HEK293T (cell line): ENCODE results near the gene ZBTB20.

Experiments
- ARNT ChIP-seq: fragments of 450-650 bp; IDR thresholded peaks from 2 replicates; pipeline ENCODE4 v1.6.1; 2017; ENCODE audit warnings: mild to moderate bottlenecking
- BHLHE40 ChIP-seq: fragments of 450-650 bp; IDR thresholded peaks from 2 replicates; pipeline ENCODE4 v1.6.1; 2016; ENCODE audit warnings: mild to moderate bottlenecking, moderate library complexity, borderline replicate concordance
- CTBP1 ChIP-seq: fragments of 450-650 bp; IDR thresholded peaks from 2 replicates; pipeline ENCODE4 v1.6.1; 2016; ENCODE audit warnings: borderline replicate concordance
- ELF4 ChIP-seq: fragments of 450-650 bp; IDR thresholded peaks from 2 replicates; pipeline ENCODE4 v1.6.1; 2017; ENCODE audit warnings: antibody characterized with exemption
- FOXM1 ChIP-seq: fragments of 450-650 bp; IDR thresholded peaks from 2 replicates; pipeline ENCODE4 v1.6.1; 2017; ENCODE audit warnings: mild to moderate bottlenecking, borderline replicate concordance
- HDGF ChIP-seq: fragments of 450-650 bp; IDR thresholded peaks from 2 replicates; pipeline ENCODE4 v1.6.1; 2017; ENCODE audit warnings: antibody characterized with exemption, borderline replicate concordance
- NFRKB ChIP-seq: fragments of 450-650 bp; IDR thresholded peaks from 2 replicates; pipeline ENCODE4 v1.6.1; 2016; ENCODE audit warnings: mild to moderate bottlenecking, moderate library complexity
- TARDBP ChIP-seq: fragments of 450-650 bp; IDR thresholded peaks from 2 replicates; pipeline ENCODE4 v1.6.1; 2016
- ZNF384 ChIP-seq: fragments of 450-650 bp; IDR thresholded peaks from 2 replicates; pipeline ENCODE4 v1.6.1; 2016
- TF ChIP-seq, protein P1 (sequence below): fragments of 450-650 bp; IDR thresholded peaks from 2 replicates; pipeline ENCODE4 v1.6.1; 2016

DNA sequence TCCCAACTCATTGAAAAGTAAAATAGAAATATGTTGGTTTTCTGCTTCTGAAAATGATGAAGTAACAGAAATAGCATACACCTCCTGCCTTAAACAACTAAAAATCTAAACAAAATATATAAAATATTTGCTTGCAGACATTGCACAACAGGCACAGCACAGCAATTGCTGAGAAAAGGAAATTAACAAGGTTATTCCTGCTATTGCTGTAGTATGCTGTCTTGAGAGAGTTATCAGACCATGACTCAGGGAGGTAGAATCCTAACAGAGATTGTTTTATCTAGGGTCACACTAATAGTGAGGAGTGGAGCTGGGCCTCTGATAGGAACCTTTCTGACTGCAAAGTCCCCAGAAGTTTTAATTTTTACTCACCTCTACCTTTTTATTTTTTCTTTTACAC lies 72.6 kb downstream of the ZBTB20 start:
- TF ChIP-seq CTBP1: no peak
- TF ChIP-seq NFRKB: no peak
- no peak for TF ChIP-seq ELF4
- TF ChIP-seq BHLHE40: no peak
- TF ChIP-seq, protein P1, sequence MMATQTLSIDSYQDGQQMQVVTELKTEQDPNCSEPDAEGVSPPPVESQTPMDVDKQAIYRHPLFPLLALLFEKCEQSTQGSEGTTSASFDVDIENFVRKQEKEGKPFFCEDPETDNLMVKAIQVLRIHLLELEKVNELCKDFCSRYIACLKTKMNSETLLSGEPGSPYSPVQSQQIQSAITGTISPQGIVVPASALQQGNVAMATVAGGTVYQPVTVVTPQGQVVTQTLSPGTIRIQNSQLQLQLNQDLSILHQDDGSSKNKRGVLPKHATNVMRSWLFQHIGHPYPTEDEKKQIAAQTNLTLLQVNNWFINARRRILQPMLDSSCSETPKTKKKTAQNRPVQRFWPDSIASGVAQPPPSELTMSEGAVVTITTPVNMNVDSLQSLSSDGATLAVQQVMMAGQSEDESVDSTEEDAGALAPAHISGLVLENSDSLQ: no peak
- TF ChIP-seq ARNT: no peak
- no peak for TF ChIP-seq FOXM1
- TF ChIP-seq ZNF384: no peak
- no peak for TF ChIP-seq HDGF
- TF ChIP-seq TARDBP: no peak
